DMS79 treated with DMSO at 0.1 percent for 48 hours (cell line): Measurements from ENCODE around the gene SLC24A3.
A peak's percentile ranks its signal among the peaks of the same experiment; 100 is the strongest.

Experiments used
- DNase-seq: peaks from one replicate; lab custom pipeline; 2025; lab: John Stamatoyannopoulos, UW

Gene SLC24A3

GRCh38 chr20:19547547-19547946 is 335.1 kb downstream of the SLC24A3 start:
- DNase-seq: no peak

GRCh38 chr20:19549896-19550295 is 337.5 kb downstream of the SLC24A3 start:
- no peak for DNase-seq

GRCh38 chr20:19552221-19553180 is 340.1 kb downstream of the SLC24A3 start:
- no peak for DNase-seq

GRCh38 chr20:19554666-19555065 is 342.2 kb downstream of the SLC24A3 start:
- DNase-seq: no peak

GRCh38 chr20:19555726-19556125 is 343.3 kb downstream of the SLC24A3 start:
- no peak for DNase-seq

GRCh38 chr20:19557291-19557690 is 344.8 kb downstream of the SLC24A3 start:
- DNase-seq: no peak

GRCh38 chr20:19560881-19561480 is 348.5 kb downstream of the SLC24A3 start:
- DNase-seq: no peak

- DNase-seq: peak; percentile 59
Observed at GRCh38 chr20:19562426-19562825, 350.0 kb downstream of the SLC24A3 start.

- no peak for DNase-seq
Observed at GRCh38 chr20:19564261-19564660, 351.8 kb downstream of the SLC24A3 start.

GRCh38 chr20:19565736-19566135 is 353.3 kb downstream of the SLC24A3 start:
- no peak for DNase-seq

GRCh38 chr20:19566226-19566945 is 353.9 kb downstream of the SLC24A3 start:
- no peak for DNase-seq

GRCh38 chr20:19568128-19568527 is 355.7 kb downstream of the SLC24A3 start:
- no peak for DNase-seq

GRCh38 chr20:19571996-19572395 is 359.6 kb downstream of the SLC24A3 start:
- no peak for DNase-seq

- no peak for DNase-seq
Observed at GRCh38 chr20:19577692-19578091, 365.2 kb downstream of the SLC24A3 start.

GRCh38 chr20:19582782-19583181 is 370.3 kb downstream of the SLC24A3 start:
- DNase-seq: no peak

- peak; percentile 33 for DNase-seq
Observed at GRCh38 chr20:19583532-19584175, 371.2 kb downstream of the SLC24A3 start.

- no peak for DNase-seq
Observed at GRCh38 chr20:19588241-19588640, 375.8 kb downstream of the SLC24A3 start.

GRCh38 chr20:19588732-19589131 is 376.3 kb downstream of the SLC24A3 start:
- peak; percentile 71 for DNase-seq

- DNase-seq: no peak
Observed at GRCh38 chr20:19589787-19590362, 377.4 kb downstream of the SLC24A3 start.

- no peak for DNase-seq
Observed at GRCh38 chr20:19590382-19590781, 377.9 kb downstream of the SLC24A3 start.

- DNase-seq: no peak
Observed at GRCh38 chr20:19593762-19594161, 381.3 kb downstream of the SLC24A3 start.

- no peak for DNase-seq
Observed at GRCh38 chr20:19594896-19595295, 382.5 kb downstream of the SLC24A3 start.
